ENCODE data around the gene ID3. TPM values are rescaled to one million over a fixed set of nuclear protein-coding genes. Genes with fewer than 3 reads are reported as not detected.
"Not testable (repeated sequence)": the region's sequence is repeated elsewhere in the genome, so short reads cannot be mapped to it uniquely, and the experiment has no call there.

ID3 gene
- polyA plus RNA-seq, 1 donor from 2014 or later: 8.0 TPM

GRCh38 chr1:23585321-23586022, 26.2 kb upstream of the ID3 start:
- no peak for TF ChIP-seq SMC3 (conservative IDR thresholded peaks at IDR 0.05; ENCODE audit: poor library complexity)
- TF ChIP-seq CTCF (IDR thresholded peaks at IDR 0.05; ENCODE audit: poor library complexity, severe bottlenecking): no peak
- no peak for TF ChIP-seq MXI1 (conservative IDR thresholded peaks at IDR 0.05; ENCODE audit: poor library complexity, severe bottlenecking)
- no peak for TF ChIP-seq TAF1 (IDR thresholded peaks at IDR 0.05; ENCODE audit: low read depth)
- TF ChIP-seq RAD21 (conservative IDR thresholded peaks at IDR 0.05): no peak
- no peak for TF ChIP-seq POLR2AphosphoS5 (IDR thresholded peaks at IDR 0.05)
- no peak for TF ChIP-seq REST (IDR thresholded peaks at IDR 0.05; ENCODE audit: borderline replicate concordance)
- no peak for TF ChIP-seq EZH2 (IDR thresholded peaks at IDR 0.05; ENCODE audit: borderline replicate concordance, insufficient read depth, low read length, poor library complexity, severe bottlenecking)
- no peak for TF ChIP-seq EP300 (conservative IDR thresholded peaks at IDR 0.05; ENCODE audit: poor library complexity, severe bottlenecking)
- no peaks in the 10 kb centered on the region for H3K79me2 ChIP-seq (replicated peaks; ENCODE audit: insufficient read depth, low read length)
- no peaks in the 10 kb centered on the region for H3F3A ChIP-seq (ENCODE audit: insufficient read depth, low read length, poor library complexity, severe bottlenecking)
- no peak overlapping the region for H2AFZ ChIP-seq (ENCODE audit: low read depth, low read length)
- no peak overlapping the region for H3K27ac ChIP-seq (ENCODE audit: low read length)
- H3K9me3 ChIP-seq (ENCODE audit: low read length): no peaks in the 10 kb centered on the region
- no peak overlapping the region for H3K9ac ChIP-seq (ENCODE audit: low read length)
- no peak overlapping the region for H3K4me2 ChIP-seq (ENCODE audit: low read length)
- H3K4me3 ChIP-seq (ENCODE audit: low read length): no peak overlapping the region
- H4K20me1 ChIP-seq (ENCODE audit: insufficient read depth): no peaks in the 10 kb centered on the region
- no peaks in the 10 kb centered on the region for H3K27me3 ChIP-seq (ENCODE audit: insufficient read depth, low read depth, low read length)
- no peaks in the 10 kb centered on the region for H3K36me3 ChIP-seq (ENCODE audit: insufficient read depth, low read length)
- H3K9me2 ChIP-seq (ENCODE audit: insufficient read depth, low read length): no peaks in the 10 kb centered on the region

- not testable (repeated sequence) for H3K9ac ChIP-seq (ENCODE audit: low read length); H3K9me3 ChIP-seq (ENCODE audit: low read length); H3K4me2 ChIP-seq (ENCODE audit: low read length); H3K27me3 ChIP-seq (ENCODE audit: insufficient read depth, low read depth, low read length); H3K4me3 ChIP-seq (ENCODE audit: low read length); H3K9me2 ChIP-seq (ENCODE audit: insufficient read depth, low read length); H3K27ac ChIP-seq (ENCODE audit: low read length); H3F3A ChIP-seq (ENCODE audit: insufficient read depth, low read length, poor library complexity, severe bottlenecking); H2AFZ ChIP-seq (ENCODE audit: low read depth, low read length); H3K36me3 ChIP-seq (ENCODE audit: insufficient read depth, low read length); H4K20me1 ChIP-seq (ENCODE audit: insufficient read depth); H3K79me2 ChIP-seq (replicated peaks; ENCODE audit: insufficient read depth, low read length)
Measured at GRCh38 chr1:23583727-23584126, 24.4 kb upstream of the ID3 start.

All from neural cell (in vitro differentiated cells).